ENCODE results near the gene PRSS50.

The PRSS50 gene

GRCh38 chr3:46669191-46669999 is 48.3 kb downstream of the PRSS50 start:
- no peak for DNase-seq

GRCh38 chr3:46668591-46668990 is 49.1 kb downstream of the PRSS50 start:
- no peak for DNase-seq

DNA sequence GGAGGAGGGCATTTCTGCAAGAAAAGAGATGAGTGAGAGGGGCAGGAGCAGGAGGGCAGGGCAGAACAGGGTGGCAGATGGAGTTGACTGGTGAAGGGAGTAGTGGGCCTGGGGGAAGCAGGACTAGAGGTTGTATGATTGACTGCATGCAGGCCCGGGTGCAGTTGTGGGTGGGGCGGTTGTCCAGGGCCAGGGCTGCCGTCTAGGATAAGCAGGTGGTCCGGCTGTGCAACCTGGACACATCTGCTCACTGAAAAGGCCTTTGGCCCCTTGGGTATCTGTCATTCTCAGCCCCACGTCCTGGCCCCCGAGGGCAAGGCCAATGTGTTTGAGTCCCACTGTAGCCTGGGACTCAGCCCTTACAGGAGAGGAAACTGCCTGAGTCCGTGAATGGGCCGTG is 49.6 kb downstream of the PRSS50 start:
- no peak for DNase-seq

- DNase-seq, result no peak
Measured at GRCh38 chr3:46667657-46668056, 50.0 kb downstream of the PRSS50 start.

DNA sequence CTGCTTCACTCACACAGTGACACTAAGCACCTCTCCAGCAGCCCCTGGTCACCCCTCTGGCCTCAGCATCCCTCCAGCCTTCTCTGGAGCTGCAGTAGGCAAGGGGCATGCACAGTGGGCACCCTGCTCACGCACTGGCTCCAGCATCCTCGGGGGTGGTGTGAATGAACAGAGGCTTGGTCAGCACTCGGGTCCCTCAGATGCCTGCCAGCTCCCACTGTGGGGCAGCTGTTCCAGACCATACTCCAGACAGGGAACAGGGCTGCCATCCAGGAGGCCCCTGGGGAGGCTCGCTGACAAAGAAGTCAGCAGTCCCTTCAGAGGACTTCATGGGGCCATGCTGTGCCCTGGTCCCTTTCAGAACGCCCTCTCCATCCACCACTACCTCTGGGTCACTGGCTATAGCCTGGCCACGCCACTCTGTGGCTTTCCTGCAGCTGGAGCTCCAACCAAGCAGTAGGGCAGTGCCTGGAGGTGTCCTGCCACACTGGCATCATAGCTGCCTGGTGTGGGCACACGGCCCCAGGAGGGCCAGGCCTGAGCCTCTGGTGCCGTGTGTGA is 50.5 kb downstream of the PRSS50 start:
- DNase-seq, result no peak

- DNase-seq, result no peak
Measured at GRCh38 chr3:46666453-46666845, 51.2 kb downstream of the PRSS50 start.

DNA sequence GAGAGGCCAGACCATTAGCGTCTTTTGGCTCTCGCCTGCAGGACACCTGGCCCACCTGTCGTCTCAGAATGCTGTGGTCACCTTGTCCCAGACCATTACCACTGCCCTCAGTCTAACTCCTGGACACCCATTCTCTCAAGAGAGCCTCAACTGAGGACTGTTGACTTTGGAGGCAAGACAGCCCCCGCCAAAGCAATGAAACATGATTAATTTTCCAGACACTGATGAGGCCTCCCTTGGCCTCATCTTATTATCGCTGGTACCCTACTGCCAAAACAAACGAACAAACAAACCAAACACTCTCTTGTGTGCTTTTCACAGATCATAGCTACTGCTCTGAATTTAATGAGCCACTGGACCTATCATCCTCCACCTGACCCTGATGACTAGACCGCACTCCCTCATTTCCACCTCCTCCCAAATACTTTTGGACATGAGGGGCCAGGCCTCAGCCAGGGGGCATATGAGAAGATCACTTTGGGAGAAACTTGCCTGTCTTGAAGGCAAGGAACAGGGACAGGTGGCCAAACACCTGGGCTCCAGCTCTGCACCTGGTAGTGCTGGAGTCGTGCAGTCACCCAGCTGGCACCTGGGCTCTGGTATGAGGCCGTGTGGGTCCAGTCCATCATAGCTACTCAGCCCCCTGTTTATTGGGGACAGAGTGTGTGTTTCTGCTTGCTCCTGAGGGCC is 51.8 kb downstream of the PRSS50 start:
- DNase-seq, result no peak

DNA sequence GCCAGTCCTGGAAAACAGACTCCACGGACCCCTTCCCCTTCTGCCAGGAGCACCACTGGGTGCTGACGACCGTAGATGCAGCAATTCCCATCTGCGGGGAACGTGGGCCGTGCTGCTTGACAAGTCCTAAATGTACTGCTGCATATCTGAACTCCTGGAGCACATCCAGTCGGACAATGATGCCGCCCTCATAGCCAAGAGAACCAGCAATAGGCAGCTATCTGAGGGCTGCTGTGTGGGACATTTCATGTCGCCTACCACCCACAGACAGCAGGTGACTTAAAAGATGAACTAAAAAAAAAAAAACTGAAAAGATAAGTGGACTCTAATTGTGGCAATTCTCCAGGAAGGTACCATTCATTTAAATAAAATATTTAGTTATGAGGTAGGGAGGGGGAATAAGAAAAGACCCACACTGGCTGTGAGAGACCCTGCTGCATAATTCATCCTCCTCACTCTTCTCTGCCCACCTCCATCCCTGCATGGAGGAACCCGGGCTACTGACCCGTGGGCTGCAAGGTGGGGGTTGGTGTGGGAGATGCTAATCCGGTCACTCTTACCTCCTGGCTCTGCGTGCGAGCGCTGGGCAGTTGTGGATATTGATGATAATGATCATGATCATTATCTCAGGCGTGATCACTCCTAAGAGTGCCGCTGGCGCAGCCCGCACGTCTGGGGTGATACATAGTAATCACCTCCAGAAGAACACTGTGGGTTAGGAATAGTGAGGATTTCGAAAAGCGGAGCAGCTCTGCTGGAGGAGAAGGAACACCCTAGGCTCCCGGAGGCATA is 52.5 kb downstream of the PRSS50 start:
- no peak for DNase-seq

DNA sequence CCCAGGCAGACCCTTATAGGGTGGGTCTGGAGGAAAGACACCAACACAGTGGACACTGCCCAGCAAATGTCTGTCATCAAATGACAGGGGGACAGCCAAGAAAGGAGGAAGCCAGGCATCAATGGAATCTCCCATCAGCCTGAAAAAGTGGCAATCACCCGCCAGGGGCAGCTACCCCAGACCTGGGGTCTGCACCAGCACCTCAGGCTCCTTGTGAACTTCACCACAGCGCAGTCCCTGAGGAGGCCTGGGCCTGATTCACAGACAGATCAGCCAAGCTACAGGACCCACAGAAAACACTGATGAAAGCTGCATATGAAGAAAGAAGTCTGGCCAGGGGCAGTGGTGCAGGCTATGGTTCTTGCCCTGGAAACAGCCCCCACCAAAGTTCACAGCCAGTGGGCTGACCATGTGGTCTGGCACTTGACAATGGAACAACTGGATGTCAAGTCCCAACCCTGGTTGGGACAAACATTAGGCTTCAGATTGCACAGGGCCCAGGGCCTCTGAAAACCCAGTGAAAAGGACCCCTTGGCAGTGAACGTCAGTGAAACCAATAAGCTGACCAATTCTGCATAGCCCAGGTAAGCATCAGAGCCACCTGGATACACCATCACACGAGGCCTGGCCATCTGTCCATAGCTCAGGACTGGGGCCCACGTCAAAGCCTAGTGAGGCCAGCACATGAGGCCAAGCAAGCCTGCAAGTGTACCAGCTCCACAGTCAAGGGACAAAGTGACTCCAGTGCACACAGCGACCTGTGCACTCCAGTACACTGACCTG is 53.3 kb downstream of the PRSS50 start:
- DNase-seq, result no peak

GRCh38 chr3:46663591-46664135 is 54.0 kb downstream of the PRSS50 start:
- DNase-seq, result peak in 1 of 2 donors; percentile 12

- DNase-seq, result no peak
Measured at GRCh38 chr3:46662771-46663551, 54.7 kb downstream of the PRSS50 start.

All from CD4-positive, alpha-beta T cell treated with Interferon alpha-2 for 1 hour (primary cell).